GM23338 (cell line): Measurements from ENCODE around the gene MT1HL1. TPM values are rescaled to one million over a fixed set of nuclear protein-coding genes. Genes with fewer than 3 reads are reported as not detected.

Source experiments
- ATAC-seq: fragments of 200-7000 bp; cut with Tn5 transposase; 3 replicates; pipeline ENCODE4 v1.9.1; 2020
- DNase-seq: peaks from one replicate; pipeline ENCODE4 v3.0.0-alpha.2; 2015; ENCODE audit warnings: low spot score
- H2AFZ ChIP-seq: fragments of 200-600 bp; sonication (generic); 2 replicates; pipeline ENCODE4 v1.8.0; 2016; ENCODE audit warnings: antibody characterized with exemption, mild to moderate bottlenecking, moderate library complexity
- H3F3A ChIP-seq: fragments of 200-600 bp; sonication (generic); replicated peaks from 2 replicates; pipeline ENCODE4 v1.8.0; 2017; ENCODE audit warnings: antibody characterized with exemption, mixed run types, low read depth
- H3K27ac ChIP-seq: fragments of 200-600 bp; sonication (generic); 2 replicates; pipeline ENCODE4 v1.6.1; 2016; ENCODE audit warnings: low read depth
- H3K27me3 ChIP-seq: fragments of 200-600 bp; sonication (generic); 2 replicates; pipeline ENCODE4 v1.8.0; 2016; ENCODE audit warnings: mild to moderate bottlenecking, mixed run types, moderate library complexity; ENCODE audit not compliant: insufficient read depth
- H3K36me3 ChIP-seq: fragments of 200-600 bp; sonication (generic); 2 replicates; pipeline ENCODE4 v1.8.0; 2016; ENCODE audit warnings: mild to moderate bottlenecking; ENCODE audit not compliant: insufficient read depth
- H3K4me1 ChIP-seq: fragments of 200-600 bp; sonication (generic); 2 replicates; pipeline ENCODE4 v1.8.0; 2016; ENCODE audit warnings: mild to moderate bottlenecking, moderate library complexity; ENCODE audit not compliant: insufficient read depth
- H3K4me2 ChIP-seq: fragments of 200-600 bp; sonication (generic); 2 replicates; pipeline ENCODE4 v1.7.1; 2017; ENCODE audit warnings: mixed run types
- H3K4me3 ChIP-seq: fragments of 200-600 bp; sonication (generic); 2 replicates; pipeline ENCODE4 v1.6.1; 2016; ENCODE audit warnings: mixed run types
- H3K79me2 ChIP-seq: fragments of 200-600 bp; sonication (generic); replicated peaks from 2 replicates; pipeline ENCODE4 v1.8.0; 2017; ENCODE audit warnings: mild to moderate bottlenecking; ENCODE audit not compliant: insufficient read depth
- H3K9me2 ChIP-seq: fragments of 200-600 bp; sonication (generic); 2 replicates; pipeline ENCODE4 v1.8.0; 2017; ENCODE audit not compliant: insufficient read depth
- H4K20me1 ChIP-seq: fragments of 200-600 bp; sonication (generic); replicated peaks from 2 replicates; pipeline ENCODE4 v1.8.0; 2017; ENCODE audit warnings: mild to moderate bottlenecking; ENCODE audit not compliant: insufficient read depth
- H3K27ac Mint-ChIP-seq: 2 replicates; pipeline ENCODE4 v1.8.0; 2020; ENCODE audit warnings: inconsistent platforms, mild to moderate bottlenecking, moderate library complexity, mixed read lengths
- H3K27me3 Mint-ChIP-seq: 3 replicates; pipeline ENCODE4 v1.8.0; 2022; ENCODE audit warnings: low read depth, mild to moderate bottlenecking, moderate library complexity, mixed read lengths, inconsistent platforms; ENCODE audit not compliant: insufficient read depth, poor library complexity
- H3K36me3 Mint-ChIP-seq: 3 replicates; pipeline ENCODE4 v1.8.0; 2021; ENCODE audit warnings: low read depth, mild to moderate bottlenecking, inconsistent platforms, moderate library complexity, mixed read lengths
- H3K4me1 Mint-ChIP-seq: 3 replicates; pipeline ENCODE4 v1.8.0; 2020; ENCODE audit warnings: mild to moderate bottlenecking, inconsistent platforms, mixed read lengths
- H3K4me3 Mint-ChIP-seq: 3 replicates; pipeline ENCODE4 v1.8.0; 2021; ENCODE audit warnings: moderate library complexity, mild to moderate bottlenecking, inconsistent platforms, mixed read lengths
- H3K9me3 Mint-ChIP-seq: 3 replicates; pipeline ENCODE4 v1.8.0; 2020; ENCODE audit warnings: moderate library complexity, mild to moderate bottlenecking, inconsistent platforms, mixed read lengths
- CREB1 ChIP-seq: fragments of 250-450 bp; sonication (Bioruptor Pico); IDR thresholded peaks from 2 replicates; pipeline ENCODE4 v1.5.0; 2020; ENCODE audit warnings: low read depth, mild to moderate bottlenecking, moderate library complexity
- CTCF ChIP-seq, 2 experiments: fragments of 200-600 bp in 1 of 2; sonication (generic) in 1 of 2; conservative IDR thresholded peaks; 2 replicates each; pipeline versions ENCODE4 v1.5.1 to v1.6.1; 2016 to 2017; ENCODE audit warnings: antibody characterized with exemption in 2 of 2, low read depth in 2 of 2, mild to moderate bottlenecking in 2 of 2, moderate library complexity in 1 of 2
- NANOG ChIP-seq: IDR thresholded peaks from 2 replicates; pipeline ENCODE4 v1.6.1; 2016; ENCODE audit warnings: antibody characterized with exemption, borderline replicate concordance
- ZNF462 ChIP-seq: fragments of 250-450 bp; sonication (Bioruptor Pico); IDR thresholded peaks from 2 replicates; pipeline ENCODE4 v1.5.0; 2020; ENCODE audit warnings: mild to moderate bottlenecking, moderate library complexity
- polyA plus RNA-seq: library from polyadenylated mRNA; unstranded; fragments of >200 nt; fragmentation: Nextera tagmentation; extraction: Ambion mirVana; gene quantifications from 2 replicates; pipeline ENCODE4 v1.2.1, GENCODE V29; 2016
- total RNA-seq: library from RNA; depleted of rRNA; stranded (reverse); fragments of >200 nt; shearing (Covaris generic); gene quantifications from 2 replicates; pipeline ENCODE4 v1.2.3, GENCODE V29; 2014

Gene MT1HL1
- total and polyA plus RNA-seq, 2 experiments from 2014 or later, result not detected

DNA sequence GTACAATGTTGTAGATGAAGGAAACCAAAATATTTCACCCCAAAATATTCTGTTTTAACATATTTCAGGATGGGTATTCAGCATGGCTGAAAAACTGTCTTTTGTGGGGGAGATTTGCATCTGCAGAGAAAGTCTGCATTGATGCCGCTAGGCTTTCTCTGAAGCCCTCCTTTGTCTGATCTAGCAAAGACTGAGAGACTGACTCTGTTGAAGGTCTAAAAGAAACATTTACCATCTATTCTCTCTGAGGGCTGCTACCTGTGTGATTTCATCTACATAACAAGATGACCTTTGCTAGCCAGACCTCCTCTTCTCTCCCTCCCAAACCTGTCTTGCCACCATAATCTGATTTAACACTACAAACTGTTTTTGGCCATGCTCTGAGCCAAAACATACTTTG is 12.4 kb upstream of the MT1HL1 start:
- peak; percentile 72 for DNase-seq
- ATAC-seq, result peak; percentile 100
- no peaks in the 10 kb centered on the region for H3K9me2 ChIP-seq
- TF ChIP-seq ZNF462 (CRISPR knock-in tag) (peak; percentile 93), CTCF (conservative IDR thresholded peaks at IDR 0.05; ENCODE audit: low read depth in 2 of 2) (no peak)
- H3F3A ChIP-seq, result no peaks in the 10 kb centered on the region
- no peaks in the 10 kb centered on the region for H4K20me1 ChIP-seq
- Mint-ChIP-seq H3K4me3 (0 out of 3 replicates have a peak overlapping the region, but pooled peaks have one; percentile 31), H3K9me3 (no peaks in the 10 kb centered on the region; the same call in 2 of the 3 replicates), H3K27ac (peak overlapping the region; percentile 88), H3K27me3 (peaks cover 2% of the 10 kb centered on the region), H3K36me3 (no peaks in the 10 kb centered on the region), H3K4me1 (peaks cover 29% of the 10 kb centered on the region)
- no peaks in the 10 kb centered on the region for H3K79me2 ChIP-seq
- H3K27me3 ChIP-seq, result no peaks in the 10 kb centered on the region
- no peaks in the 10 kb centered on the region for H3K36me3 ChIP-seq
- H3K4me2 ChIP-seq, result peak overlapping the region; percentile 28
- H3K4me3 ChIP-seq, result no peak overlapping the region
- H2AFZ ChIP-seq, result 0 out of 2 replicates have a peak overlapping the region, but pooled peaks have one; percentile 2
- peaks cover 28% of the 10 kb centered on the region for H3K4me1 ChIP-seq
- peak overlapping the region; percentile 70 for H3K27ac ChIP-seq

GRCh38 chr1:237013608-237014007 is 9.4 kb upstream of the MT1HL1 start:
- no peaks in the 10 kb centered on the region for H4K20me1 ChIP-seq
- ATAC-seq, result no peak
- Mint-ChIP-seq H3K36me3 (no peaks in the 10 kb centered on the region), H3K27me3 (peaks cover 2% of the 10 kb centered on the region), H3K9me3 (no peaks in the 10 kb centered on the region; the same call in 2 of the 3 replicates), H3K27ac (no peak overlapping the region), H3K4me3 (no peak overlapping the region), H3K4me1 (peaks cover 52% of the 10 kb centered on the region)
- H3K79me2 ChIP-seq, result no peaks in the 10 kb centered on the region
- no peaks in the 10 kb centered on the region for H3K27me3 ChIP-seq
- no peaks in the 10 kb centered on the region for H3F3A ChIP-seq
- peaks cover 53% of the 10 kb centered on the region for H3K4me1 ChIP-seq
- no peak for DNase-seq
- H3K4me3 ChIP-seq, result no peak overlapping the region
- no peak overlapping the region for H3K27ac ChIP-seq
- H3K36me3 ChIP-seq, result no peaks in the 10 kb centered on the region
- no peak overlapping the region for H2AFZ ChIP-seq
- peaks cover 7% of the 10 kb centered on the region; the same call in 1 of the 2 replicates for H3K9me2 ChIP-seq
- H3K4me2 ChIP-seq, result no peak overlapping the region
- TF ChIP-seq NANOG (no peak), ZNF462 (CRISPR knock-in tag) (no peak), CREB1 (CRISPR knock-in tag) (no peak)
